Muscle layer of duodenum (tissue), 2 donors: ENCODE measurements around the gene TRIO.

ENCODE experiments used
- H3K27ac ChIP-seq: one replicate; pipeline ENCODE4 v1.7.0; 2013; ENCODE audit warnings: mild to moderate bottlenecking, low read length
- H3K27me3 ChIP-seq: one replicate; pipeline ENCODE4 v1.7.0; 2013; ENCODE audit warnings: low read depth, mild to moderate bottlenecking, control low read depth, low read length
- H3K36me3 ChIP-seq, 2 donors: one replicate each; pipeline ENCODE4 v1.7.0; 2013; ENCODE audit warnings: low read length in 2 of 2, control low read depth in 1 of 2, mild to moderate bottlenecking in 1 of 2; ENCODE audit not compliant: insufficient read depth in 2 of 2, control insufficient read depth in 1 of 2
- H3K4me1 ChIP-seq, 2 donors: one replicate each; pipeline ENCODE4 v1.7.0; 2013; ENCODE audit warnings: low read length in 2 of 2, mild to moderate bottlenecking in 2 of 2, control low read depth in 1 of 2, moderate library complexity in 1 of 2; ENCODE audit not compliant: insufficient read depth in 2 of 2, control insufficient read depth in 1 of 2
- H3K4me3 ChIP-seq, 2 donors: one replicate each; pipeline ENCODE4 v1.7.0; 2013; ENCODE audit warnings: low read length in 2 of 2, low read depth in 1 of 2, mild to moderate bottlenecking in 1 of 2
- H3K9me3 ChIP-seq, 2 donors: one replicate each; pipeline ENCODE4 v1.7.0; 2013; ENCODE audit warnings: low read length in 2 of 2, control low read depth in 1 of 2, mild to moderate bottlenecking in 1 of 2; ENCODE audit not compliant: control insufficient read depth in 1 of 2
- donor health status: healthy.

Gene TRIO

DNA sequence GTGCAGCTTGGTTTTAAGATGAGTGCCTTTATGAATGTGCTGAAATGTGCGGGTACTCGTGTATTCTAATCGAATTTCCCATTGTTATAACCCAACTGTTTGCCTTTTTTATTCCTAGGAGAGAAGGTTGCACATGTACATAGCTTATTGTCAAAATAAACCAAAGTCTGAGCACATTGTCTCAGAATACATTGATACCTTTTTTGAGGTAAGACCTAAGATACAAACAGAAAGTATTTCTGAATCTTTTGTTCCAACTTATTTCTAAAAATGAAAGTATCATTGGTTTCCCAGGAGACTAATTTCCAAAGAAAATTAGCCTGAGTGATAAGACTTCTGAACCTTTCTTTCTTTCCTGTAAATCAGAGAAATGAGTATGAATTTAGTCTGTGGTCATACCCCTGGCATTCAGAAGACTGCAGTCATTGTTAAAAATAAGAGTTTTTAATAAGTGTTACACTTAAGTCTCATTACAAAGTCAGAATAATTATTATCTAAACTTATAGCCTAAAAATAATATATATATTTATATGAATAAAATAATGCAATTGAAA is 336.1 kb downstream of the TRIO start:
- H3K27me3 ChIP-seq = no peaks in the 10 kb centered on the region
- H3K4me1 ChIP-seq = no peaks in the 10 kb centered on the region
- H3K36me3 ChIP-seq = peaks cover 74 to 76% of the 10 kb centered on the region in 2 donors
- no peak overlapping the region for H3K4me3 ChIP-seq
- H3K27ac ChIP-seq = no peak overlapping the region
- no peaks in the 10 kb centered on the region for H3K9me3 ChIP-seq

- H3K27ac ChIP-seq = no peak overlapping the region
- no peaks in the 10 kb centered on the region for H3K9me3 ChIP-seq
- peaks cover 76 to 84% of the 10 kb centered on the region in 2 donors for H3K36me3 ChIP-seq
- no peaks in the 10 kb centered on the region for H3K27me3 ChIP-seq
- H3K4me1 ChIP-seq = no peaks in the 10 kb centered on the region
- H3K4me3 ChIP-seq = no peak overlapping the region
These were observed 338.2 kb downstream of the TRIO start for GRCh38 chr5:14481349-14481748.

GRCh38 chr5:14482085-14482484 is 338.9 kb downstream of the TRIO start:
- no peak overlapping the region for H3K27ac ChIP-seq
- H3K36me3 ChIP-seq = peaks cover 75 to 83% of the 10 kb centered on the region in 2 donors
- H3K27me3 ChIP-seq = no peaks in the 10 kb centered on the region
- H3K9me3 ChIP-seq = no peaks in the 10 kb centered on the region
- H3K4me1 ChIP-seq = no peaks in the 10 kb centered on the region
- H3K4me3 ChIP-seq = no peak overlapping the region

GRCh38 chr5:14483504-14484157 is 340.5 kb downstream of the TRIO start:
- Histone ChIP-seq H3K36me3 (peaks cover 66 to 79% of the 10 kb centered on the region in 2 donors), H3K9me3 (no peaks in the 10 kb centered on the region), H3K4me1 (no peaks in the 10 kb centered on the region), H3K4me3 (no peak overlapping the region), H3K27me3 (no peaks in the 10 kb centered on the region), H3K27ac (no peak overlapping the region)

DNA sequence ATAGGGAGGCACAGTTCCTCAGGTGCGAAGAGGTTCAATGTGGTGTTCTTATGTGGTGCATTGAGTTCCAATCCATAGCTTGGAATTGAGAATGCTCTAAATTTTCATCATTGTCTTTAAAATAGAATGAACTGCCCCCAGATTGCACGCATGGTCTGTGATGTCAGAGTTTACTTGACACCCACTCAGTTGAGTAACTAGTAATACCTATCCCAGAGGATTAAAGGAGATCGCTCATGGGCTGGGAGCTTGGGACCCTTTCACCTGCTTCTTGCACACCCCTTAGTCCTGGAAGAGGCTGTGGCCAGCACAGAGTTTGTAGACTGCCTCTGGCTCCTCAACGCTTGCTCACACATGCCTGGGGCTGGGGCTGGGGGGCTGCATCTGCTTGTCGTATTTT is 343.3 kb downstream of the TRIO start:
- no peak overlapping the region for H3K4me3 ChIP-seq
- H3K27ac ChIP-seq = no peak overlapping the region
- no peaks in the 10 kb centered on the region for H3K9me3 ChIP-seq
- peaks cover 0 to 11% of the 10 kb centered on the region in 2 donors for H3K4me1 ChIP-seq
- no peaks in the 10 kb centered on the region for H3K27me3 ChIP-seq
- peaks cover 60 to 81% of the 10 kb centered on the region in 2 donors for H3K36me3 ChIP-seq

DNA sequence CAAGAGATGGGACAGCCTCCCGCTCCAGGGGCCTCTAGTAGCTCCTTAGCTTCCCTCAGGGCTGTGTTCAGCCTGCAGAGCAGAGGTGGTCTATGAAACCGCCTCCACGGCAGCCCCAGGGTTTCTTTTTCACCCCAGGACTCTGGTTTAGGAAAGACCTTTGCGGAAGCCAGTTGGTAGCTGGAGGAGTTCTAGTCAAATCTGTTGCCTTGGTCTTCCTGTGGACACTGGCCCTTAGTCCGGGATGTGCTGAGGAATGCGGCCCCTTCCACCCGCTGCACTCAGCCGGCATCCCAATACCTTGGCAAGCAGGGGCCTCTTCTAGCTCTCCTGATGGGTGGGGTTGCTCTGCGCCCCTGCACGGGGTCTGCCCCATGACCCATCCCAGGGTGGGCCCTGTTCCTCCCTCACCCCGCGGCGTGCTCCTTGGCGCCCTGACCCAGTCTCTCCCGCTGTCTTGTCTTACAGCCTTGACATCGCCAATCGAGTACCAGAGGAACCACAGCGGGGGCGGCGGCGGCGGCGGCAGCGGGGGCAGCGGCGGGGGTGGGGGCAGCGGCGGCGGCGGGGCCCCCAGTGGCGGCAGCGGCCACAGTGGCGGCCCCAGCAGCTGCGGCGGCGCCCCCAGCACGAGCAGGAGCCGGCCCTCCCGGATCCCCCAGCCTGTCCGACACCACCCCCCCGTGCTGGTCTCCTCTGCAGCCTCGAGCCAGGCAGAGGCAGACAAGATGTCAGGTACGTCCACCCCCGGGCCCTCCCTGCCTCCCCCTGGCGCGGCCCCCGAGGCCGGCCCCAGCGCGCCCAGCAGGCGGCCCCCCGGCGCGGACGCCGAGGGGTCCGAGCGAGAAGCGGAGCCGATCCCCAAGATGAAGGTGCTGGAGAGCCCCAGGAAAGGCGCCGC is 344.1 kb downstream of the TRIO start:
- Histone ChIP-seq H3K27ac (no peak overlapping the region), H3K27me3 (no peaks in the 10 kb centered on the region), H3K9me3 (no peaks in the 10 kb centered on the region), H3K4me3 (no peak overlapping the region), H3K4me1 (peaks cover 0 to 11% of the 10 kb centered on the region in 2 donors), H3K36me3 (peaks cover 60 to 85% of the 10 kb centered on the region in 2 donors)

GRCh38 chr5:14487897-14488570 is 344.9 kb downstream of the TRIO start:
- Histone ChIP-seq H3K4me3 (no peak overlapping the region), H3K4me1 (peaks cover 0 to 11% of the 10 kb centered on the region in 2 donors), H3K9me3 (no peaks in the 10 kb centered on the region), H3K27me3 (no peaks in the 10 kb centered on the region), H3K27ac (no peak overlapping the region), H3K36me3 (peaks cover 60 to 85% of the 10 kb centered on the region in 2 donors)

GRCh38 chr5:14488709-14489108 is 345.6 kb downstream of the TRIO start:
- Histone ChIP-seq H3K36me3 (peaks cover 61 to 85% of the 10 kb centered on the region in 2 donors), H3K4me1 (peaks cover 0 to 11% of the 10 kb centered on the region in 2 donors), H3K27ac (no peak overlapping the region), H3K9me3 (no peaks in the 10 kb centered on the region), H3K27me3 (no peaks in the 10 kb centered on the region), H3K4me3 (no peak overlapping the region)

DNA sequence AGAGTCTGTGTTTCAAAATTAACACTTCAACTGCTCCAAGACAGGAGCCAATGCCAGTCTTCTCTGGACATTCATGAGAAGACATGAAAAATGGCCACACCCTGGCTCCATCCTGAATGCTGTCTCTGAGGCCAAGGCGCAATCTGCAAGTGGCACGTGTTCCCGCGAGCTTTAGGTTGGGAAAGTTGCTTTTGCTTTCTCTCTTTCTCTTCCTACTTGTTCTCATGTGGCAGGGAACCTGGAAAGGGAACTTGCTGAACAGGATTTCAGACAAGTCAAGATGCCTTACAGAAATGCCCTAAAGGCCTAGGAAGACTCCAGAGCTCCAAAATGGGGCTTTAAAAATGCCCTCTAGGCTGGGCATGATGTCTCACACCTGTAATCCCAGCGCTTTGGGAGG is 346.5 kb downstream of the TRIO start:
- Histone ChIP-seq H3K4me1 (peaks cover 0 to 11% of the 10 kb centered on the region in 2 donors), H3K27me3 (no peaks in the 10 kb centered on the region), H3K9me3 (no peaks in the 10 kb centered on the region), H3K27ac (no peak overlapping the region), H3K4me3 (no peak overlapping the region), H3K36me3 (peaks cover 60 to 86% of the 10 kb centered on the region in 2 donors)

GRCh38 chr5:14490309-14490711 is 347.2 kb downstream of the TRIO start:
- Histone ChIP-seq H3K36me3 (peaks cover 54 to 83% of the 10 kb centered on the region in 2 donors), H3K9me3 (no peaks in the 10 kb centered on the region)

More at GRCh38 chr5:14490309-14490711, 347.2 kb downstream of the TRIO start:
- H3K27me3 ChIP-seq = no peaks in the 10 kb centered on the region
- H3K27ac ChIP-seq = no peak overlapping the region
- no peak overlapping the region for H3K4me3 ChIP-seq
- peaks cover 0 to 11% of the 10 kb centered on the region in 2 donors for H3K4me1 ChIP-seq
